HEK293 (cell line): Measurements from ENCODE around the gene BCOR.

Source experiments
- REPIN1 ChIP-seq: fragments of 450-650 bp; formaldehyde crosslinking; IDR thresholded peaks from 2 replicates; pipeline ENCODE4 v1.5.1; 2017; ENCODE audit warnings: missing biosample characterization, missing genetic modification characterization, low read depth
- ZNF138 ChIP-seq: fragments of 450-650 bp; formaldehyde crosslinking; IDR thresholded peaks from 2 replicates; pipeline ENCODE4 v1.5.1; 2016; ENCODE audit warnings: missing biosample characterization, missing genetic modification characterization, borderline replicate concordance
- ZNF37A ChIP-seq: fragments of 450-650 bp; IDR thresholded peaks from 2 replicates; pipeline ENCODE4 v1.5.1; 2018; ENCODE audit warnings: missing biosample characterization, missing genetic modification characterization
- TF ChIP-seq, protein P1 (sequence below): IDR thresholded peaks from 2 replicates; pipeline ENCODE4 v1.6.1; 2011; ENCODE audit warnings: mild to moderate bottlenecking, low read depth, low read length, borderline replicate concordance
- TF ChIP-seq, protein P2 (sequence below): fragments of 450-650 bp; formaldehyde crosslinking; IDR thresholded peaks from 2 replicates; pipeline ENCODE4 v1.5.1; 2016; ENCODE audit warnings: missing biosample characterization, missing genetic modification characterization

DNA sequence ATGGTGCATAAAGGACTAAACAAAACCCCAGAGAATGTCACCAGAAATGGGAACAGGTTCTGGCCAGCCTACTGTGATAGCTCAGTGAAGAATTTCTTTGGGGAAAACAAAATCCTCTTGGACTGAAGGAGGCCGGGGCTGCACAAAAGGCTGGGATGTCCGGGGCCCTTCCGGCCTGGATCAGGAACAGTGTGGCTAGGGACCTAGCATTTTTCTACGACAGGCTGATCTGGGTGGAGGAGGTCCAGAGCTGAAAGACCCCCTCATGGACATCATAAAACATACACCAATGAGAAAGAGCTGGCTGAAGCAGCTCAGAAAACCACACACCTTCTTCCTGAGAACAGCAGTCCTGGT is 94.7 kb downstream of the BCOR start:
- TF ChIP-seq, protein P1, sequence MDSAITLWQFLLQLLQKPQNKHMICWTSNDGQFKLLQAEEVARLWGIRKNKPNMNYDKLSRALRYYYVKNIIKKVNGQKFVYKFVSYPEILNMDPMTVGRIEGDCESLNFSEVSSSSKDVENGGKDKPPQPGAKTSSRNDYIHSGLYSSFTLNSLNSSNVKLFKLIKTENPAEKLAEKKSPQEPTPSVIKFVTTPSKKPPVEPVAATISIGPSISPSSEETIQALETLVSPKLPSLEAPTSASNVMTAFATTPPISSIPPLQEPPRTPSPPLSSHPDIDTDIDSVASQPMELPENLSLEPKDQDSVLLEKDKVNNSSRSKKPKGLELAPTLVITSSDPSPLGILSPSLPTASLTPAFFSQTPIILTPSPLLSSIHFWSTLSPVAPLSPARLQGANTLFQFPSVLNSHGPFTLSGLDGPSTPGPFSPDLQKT = no peak
- TF ChIP-seq REPIN1 (tag by site-specific recombination) (no peak), ZNF138 (no peak), ZNF37A (tag by site-specific recombination) (no peak)
- TF ChIP-seq, protein P2, sequence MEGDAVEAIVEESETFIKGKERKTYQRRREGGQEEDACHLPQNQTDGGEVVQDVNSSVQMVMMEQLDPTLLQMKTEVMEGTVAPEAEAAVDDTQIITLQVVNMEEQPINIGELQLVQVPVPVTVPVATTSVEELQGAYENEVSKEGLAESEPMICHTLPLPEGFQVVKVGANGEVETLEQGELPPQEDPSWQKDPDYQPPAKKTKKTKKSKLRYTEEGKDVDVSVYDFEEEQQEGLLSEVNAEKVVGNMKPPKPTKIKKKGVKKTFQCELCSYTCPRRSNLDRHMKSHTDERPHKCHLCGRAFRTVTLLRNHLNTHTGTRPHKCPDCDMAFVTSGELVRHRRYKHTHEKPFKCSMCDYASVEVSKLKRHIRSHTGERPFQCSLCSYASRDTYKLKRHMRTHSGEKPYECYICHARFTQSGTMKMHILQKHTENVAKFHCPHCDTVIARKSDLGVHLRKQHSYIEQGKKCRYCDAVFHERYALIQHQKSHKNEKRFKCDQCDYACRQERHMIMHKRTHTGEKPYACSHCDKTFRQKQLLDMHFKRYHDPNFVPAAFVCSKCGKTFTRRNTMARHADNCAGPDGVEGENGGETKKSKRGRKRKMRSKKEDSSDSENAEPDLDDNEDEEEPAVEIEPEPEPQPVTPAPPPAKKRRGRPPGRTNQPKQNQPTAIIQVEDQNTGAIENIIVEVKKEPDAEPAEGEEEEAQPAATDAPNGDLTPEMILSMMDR (tag by site-specific recombination) = no peak
